Measurements from ENCODE around the gene FGFR4.

DNA sequence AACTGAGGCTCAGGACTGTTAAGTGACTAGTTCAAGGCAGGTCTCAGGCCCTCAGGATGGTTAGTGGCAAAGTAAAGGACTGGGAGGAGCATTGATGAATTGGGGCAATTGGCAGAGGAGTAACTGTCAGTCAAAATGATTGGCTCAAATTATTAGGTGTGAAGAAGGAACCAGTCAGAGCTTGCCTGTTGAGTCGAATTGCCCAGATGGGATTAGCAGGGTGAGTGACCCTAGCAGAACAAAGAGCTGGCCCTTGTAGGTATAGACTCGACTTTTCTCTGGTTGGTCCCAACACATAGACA is 44.3 kb downstream of the FGFR4 start:
- TF ChIP-seq POLR2A (IDR thresholded peaks at IDR 0.05), result no peak
- TF ChIP-seq, protein P1, sequence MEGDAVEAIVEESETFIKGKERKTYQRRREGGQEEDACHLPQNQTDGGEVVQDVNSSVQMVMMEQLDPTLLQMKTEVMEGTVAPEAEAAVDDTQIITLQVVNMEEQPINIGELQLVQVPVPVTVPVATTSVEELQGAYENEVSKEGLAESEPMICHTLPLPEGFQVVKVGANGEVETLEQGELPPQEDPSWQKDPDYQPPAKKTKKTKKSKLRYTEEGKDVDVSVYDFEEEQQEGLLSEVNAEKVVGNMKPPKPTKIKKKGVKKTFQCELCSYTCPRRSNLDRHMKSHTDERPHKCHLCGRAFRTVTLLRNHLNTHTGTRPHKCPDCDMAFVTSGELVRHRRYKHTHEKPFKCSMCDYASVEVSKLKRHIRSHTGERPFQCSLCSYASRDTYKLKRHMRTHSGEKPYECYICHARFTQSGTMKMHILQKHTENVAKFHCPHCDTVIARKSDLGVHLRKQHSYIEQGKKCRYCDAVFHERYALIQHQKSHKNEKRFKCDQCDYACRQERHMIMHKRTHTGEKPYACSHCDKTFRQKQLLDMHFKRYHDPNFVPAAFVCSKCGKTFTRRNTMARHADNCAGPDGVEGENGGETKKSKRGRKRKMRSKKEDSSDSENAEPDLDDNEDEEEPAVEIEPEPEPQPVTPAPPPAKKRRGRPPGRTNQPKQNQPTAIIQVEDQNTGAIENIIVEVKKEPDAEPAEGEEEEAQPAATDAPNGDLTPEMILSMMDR (IDR thresholded peaks at IDR 0.05), result no peak

Measured in esophagus squamous epithelium (tissue), 4 donors.